A549 (cell line): Measurements from ENCODE around the gene HERC2. TPM values are rescaled to one million over a fixed set of nuclear protein-coding genes. Genes with fewer than 3 reads are reported as not detected.

Experiments used
- ATAC-seq, 2 experiments: fragments of 200-7000 bp in 1 of 2; fragments of >200 bp in 1 of 2; cut with Nextera tagmentation in 1 of 2; cut with Tn5 transposase in 1 of 2; 3 replicates each; pipeline versions ENCODE4 v1.8.0 to v1.9.1; 2018 to 2020; ENCODE audit warnings: mild to moderate bottlenecking in 1 of 2, moderate library complexity in 1 of 2
- CTCF ChIA-PET: fragments of 300-600 bp; sonication (Branson Sonifier 250); formaldehyde crosslinking; extraction: SDS; loops from one replicate; lab custom pipeline; 2021; ENCODE audit warnings: antibody characterized with exemption, inconsistent platforms; lab: Yijun Ruan, JAX
- POLR2A ChIA-PET: fragments of 350-600 bp; formaldehyde crosslinking; extraction: SDS; loops from one replicate; lab custom pipeline; 2021; ENCODE audit warnings: antibody characterized with exemption, inconsistent platforms; lab: Yijun Ruan, JAX
- DNase-seq, 2 experiments: peaks; one replicate each; pipeline versions ENCODE4 v3.0.0 to v3.0.0-alpha.2; 2011 to 2016; ENCODE audit warnings: low read depth in 1 of 2, low spot score in 1 of 2
- FAIRE-seq: peaks from 2 replicates; lab custom pipeline; 2011; peaks lifted over from hg19 to GRCh38; lab: Jason Lieb, UNC
- H3K27ac ChIP-seq, 2 experiments: fragments of >200 bp; sonication (Bioruptor Twin); formaldehyde crosslinking; 3 replicates each; pipeline ENCODE4 v1.5.1; 2016 to 2017
- H3K4me1 ChIP-seq: fragments of >200 bp; sonication (Bioruptor Twin); formaldehyde crosslinking; 3 replicates; pipeline ENCODE4 v1.6.1; 2016
- H3K4me2 ChIP-seq: fragments of >200 bp; sonication (Bioruptor Twin); formaldehyde crosslinking; 3 replicates; pipeline ENCODE4 v1.6.1; 2016
- H3K4me3 ChIP-seq: fragments of >200 bp; sonication (Bioruptor Twin); formaldehyde crosslinking; 3 replicates; pipeline ENCODE4 v1.5.1; 2016
- H3K9me3 ChIP-seq: fragments of >200 bp; sonication (Bioruptor Twin); formaldehyde crosslinking; 3 replicates; pipeline ENCODE4 v1.6.1; 2016
- BCL3 ChIP-seq: fragments of >200 bp; sonication (Bioruptor Twin); formaldehyde crosslinking; IDR thresholded peaks from 3 replicates; pipeline ENCODE4 v1.6.1; 2016
- CBX2 ChIP-seq: fragments of 200-600 bp; sonication (generic); IDR thresholded peaks from 2 replicates; pipeline ENCODE4 v1.6.1; 2016; ENCODE audit warnings: low read depth, mild to moderate bottlenecking, borderline replicate concordance
- ESRRA ChIP-seq: fragments of 150-350 bp; IDR thresholded peaks from 2 replicates; pipeline ENCODE4 v1.6.1; 2014; ENCODE audit warnings: mild to moderate bottlenecking, low read length, borderline replicate concordance
- FOSB ChIP-seq: fragments of 250-450 bp; sonication (Bioruptor Pico); IDR thresholded peaks from 2 replicates; pipeline ENCODE4 v1.5.0; 2020; ENCODE audit warnings: mild to moderate bottlenecking, moderate library complexity
- FOSL2 ChIP-seq, 2 experiments: fragments of 450-650 bp in 1 of 2; fragments of >200 bp in 1 of 2; sonication (Bioruptor Twin) in 1 of 2; formaldehyde crosslinking; IDR thresholded peaks; 2 replicates each; pipeline versions ENCODE4 v1.5.0 to v1.6.1; 2016 to 2020; ENCODE audit warnings: mild to moderate bottlenecking in 1 of 2, moderate library complexity in 1 of 2
- KDM1A ChIP-seq: fragments of 200-600 bp; sonication (generic); IDR thresholded peaks from 2 replicates; pipeline ENCODE4 v1.6.1; 2016; ENCODE audit warnings: low read depth, mild to moderate bottlenecking
- NFE2L2 ChIP-seq: fragments of 150-350 bp; conservative IDR thresholded peaks from 2 replicates; pipeline ENCODE4 v1.6.1; 2014; ENCODE audit warnings: low read length
- PBX3 ChIP-seq: IDR thresholded peaks from 2 replicates; pipeline ENCODE4 v1.6.1; 2012
- RAD21 ChIP-seq, 2 experiments: fragments of >200 bp in 1 of 2; sonication (Bioruptor Twin) in 1 of 2; formaldehyde crosslinking in 1 of 2; IDR thresholded peaks in 1 of 2; conservative IDR thresholded peaks in 1 of 2; 2 replicates in 1 of 2; 3 replicates in 1 of 2; pipeline ENCODE4 v1.6.1; 2012 to 2018; ENCODE audit warnings: inconsistent platforms in 1 of 2
- TP53 ChIP-seq: fragments of 250-450 bp; sonication (Bioruptor Pico); IDR thresholded peaks from 2 replicates; pipeline ENCODE4 v1.5.0; 2021; ENCODE audit warnings: mild to moderate bottlenecking, moderate library complexity
- ZC3H11A ChIP-seq: fragments of 450-650 bp; IDR thresholded peaks from 2 replicates; pipeline ENCODE4 v1.6.1; 2014; ENCODE audit warnings: antibody characterized with exemption, mild to moderate bottlenecking
- ZSCAN20 ChIP-seq: fragments of 250-450 bp; sonication (Bioruptor Pico); IDR thresholded peaks from 2 replicates; pipeline ENCODE4 v1.8.0; 2022; ENCODE audit warnings: mild to moderate bottlenecking, moderate library complexity
- WGBS: methylation state at CpG from one replicate; pipeline ENCODE4 v1.1.6; 2017; ENCODE audit errors: missing lambda C conversion rate; 5-methylcytosine and 5-hydroxymethylcytosine counted together
- polyA plus RNA-seq, 4 experiments: library from polyadenylated mRNA; depleted of rRNA in 3 of 4; stranded (reverse); fragments of >200 nt; fragmentation: RNase III in 1 of 4; extraction: RNeasy Plus Mini Kit Qiagen cat#74134 plus additional on column Dnase treatment in 1 of 4; gene quantifications; 2 replicates in 3 of 4; 3 replicates in 1 of 4; pipeline ENCODE4 v1.2.3, GENCODE V29; 2011 to 2017
- TF ChIP-seq, protein P1 (sequence below): fragments of 200-600 bp; sonication (generic); IDR thresholded peaks from 2 replicates; pipeline ENCODE4 v1.6.1; 2016; ENCODE audit warnings: antibody characterized with exemption, mild to moderate bottlenecking, moderate library complexity
- TF ChIP-seq, protein P2 (sequence below): fragments of 450-650 bp; IDR thresholded peaks from 2 replicates; pipeline ENCODE4 v1.6.1; 2014; ENCODE audit warnings: antibody characterized with exemption
- TF ChIP-seq, protein P3 (sequence below): fragments of 250-450 bp; sonication (Bioruptor Pico); IDR thresholded peaks from 2 replicates; pipeline ENCODE4 v1.5.0; 2021; ENCODE audit warnings: mild to moderate bottlenecking, moderate library complexity, borderline replicate concordance
- TF ChIP-seq, protein P4 (sequence below): fragments of >200 bp; sonication (Bioruptor Twin); formaldehyde crosslinking; IDR thresholded peaks from 3 replicates; pipeline ENCODE4 v1.5.1; 2016

Gene HERC2
- polyA plus RNA-seq, 2 of the 4 experiments (the other 2 are of a cell fraction), result 31.4 to 32.8 TPM

DNA sequence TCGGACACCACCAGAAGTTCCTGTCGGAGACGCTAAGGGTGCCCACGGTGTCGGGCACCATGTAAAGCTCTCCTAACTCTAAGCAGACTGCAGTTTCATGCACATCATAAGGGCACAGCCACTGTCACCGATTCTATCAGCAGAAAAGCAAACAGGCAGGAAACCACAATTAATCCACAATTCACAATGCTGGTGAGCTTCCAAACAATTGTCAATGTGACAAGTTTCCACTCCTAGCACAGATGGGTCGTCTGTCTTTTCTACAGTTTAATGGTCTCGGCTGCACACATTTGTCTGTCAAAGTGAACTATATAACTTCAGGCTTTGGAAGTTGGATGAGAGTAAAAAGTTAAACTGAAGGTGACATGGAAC lies 214.1 kb downstream of the HERC2 start:
- no peak for DNase-seq
- no peak; a peak in 1 of 6 replicates for ATAC-seq
- TF ChIP-seq ESRRA, result no peak
- no peaks in the 10 kb centered on the region; the same call in 2 of the 3 replicates for H3K4me1 ChIP-seq
- CTCF ChIA-PET, result interaction anchor here (6.2 kb wide), 1 partner anchor 17 kb away, joined by 48 read pairs; no protein-coding TSS in a partner anchor
- WGBS, result 82% methylated on average over 8 of the region's 8 CpGs
- no peak for FAIRE-seq
- POLR2A ChIA-PET, result no interaction called here
- no peak overlapping the region for H3K27ac ChIP-seq
- no peaks in the 10 kb centered on the region for H3K9me3 ChIP-seq
- no peak overlapping the region for H3K4me2 ChIP-seq
- no peak overlapping the region for H3K4me3 ChIP-seq

DNA sequence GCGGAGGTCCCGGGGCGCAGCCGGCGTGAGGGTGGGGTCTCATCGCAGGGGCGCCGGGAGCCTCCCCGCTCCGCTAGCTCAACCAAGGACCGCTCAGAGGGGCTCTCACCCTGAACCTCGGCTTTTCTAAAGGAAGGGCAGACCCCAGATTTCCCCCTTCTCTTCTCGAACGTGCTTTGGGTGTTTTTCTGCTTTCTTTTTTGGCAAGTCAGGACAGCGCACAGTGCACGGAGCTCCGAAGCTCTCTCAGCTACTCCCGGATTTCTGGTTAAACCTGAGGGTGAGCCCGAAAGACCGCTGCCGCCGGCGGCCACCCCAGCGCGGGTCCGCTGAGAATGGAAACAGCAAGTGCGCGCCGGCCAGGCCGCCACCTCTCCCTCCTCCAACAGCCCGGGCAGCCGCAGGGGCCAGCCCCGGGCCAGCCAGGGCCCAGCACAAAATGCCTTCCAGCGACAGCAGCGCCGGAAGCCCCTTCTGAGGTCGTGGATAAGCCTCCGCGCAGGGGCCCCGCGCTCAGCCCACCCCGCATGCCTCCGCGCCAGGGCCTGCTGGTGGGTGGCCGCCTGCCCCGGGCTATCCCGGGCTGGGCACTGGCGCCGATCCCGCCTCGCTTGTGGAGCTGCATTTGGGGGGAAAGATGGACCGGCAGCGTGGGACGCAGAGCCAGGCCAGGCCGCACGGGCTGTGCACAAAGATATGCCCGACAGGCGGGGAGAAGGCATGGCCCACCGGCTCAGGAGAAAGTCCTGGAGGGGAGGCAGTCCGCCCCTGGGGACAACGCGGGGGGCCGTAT lies 214.7 kb downstream of the HERC2 start:
- peak overlapping the region; percentile 42; the same call in 2 of the 3 replicates for H3K4me3 ChIP-seq
- POLR2A ChIA-PET, result interaction anchor here (1.1 kb wide), 1 partner anchor 11 kb away, joined by 3 read pairs; no protein-coding TSS in a partner anchor
- ATAC-seq, result peak in 1 of 2 experiments; percentile 8; a peak in 1 of 6 replicates
- FAIRE-seq, result no peak
- WGBS, result 91% methylated on average over 52 of the region's 63 CpGs
- H3K9me3 ChIP-seq, result no peaks in the 10 kb centered on the region
- H3K27ac ChIP-seq, result peak overlapping the region in 1 of 2 experiments; percentile 70; a peak in 1 of 6 replicates
- H3K4me1 ChIP-seq, result no peaks in the 10 kb centered on the region; the same call in 2 of the 3 replicates
- peak overlapping the region; percentile 94 for H3K4me2 ChIP-seq
- CTCF ChIA-PET, result interaction anchor here (6.2 kb wide), 1 partner anchor 18 kb away, joined by 48 read pairs; no protein-coding TSS in a partner anchor
- no peak for TF ChIP-seq FOSB (CRISPR knock-in tag)
- no peak for TF ChIP-seq FOSL2 (IDR thresholded peaks at IDR 0.05)
- TF ChIP-seq FOSL2 (CRISPR knock-in tag; IDR thresholded peaks at IDR 0.05), result no peak
- TF ChIP-seq ESRRA, result no peak
- no peak for TF ChIP-seq RAD21 (conservative IDR thresholded peaks at IDR 0.05 in 1 of 2, IDR thresholded peaks at IDR 0.05 in 1 of 2)
- TF ChIP-seq NFE2L2, result no peak
- no peak for DNase-seq

DNA sequence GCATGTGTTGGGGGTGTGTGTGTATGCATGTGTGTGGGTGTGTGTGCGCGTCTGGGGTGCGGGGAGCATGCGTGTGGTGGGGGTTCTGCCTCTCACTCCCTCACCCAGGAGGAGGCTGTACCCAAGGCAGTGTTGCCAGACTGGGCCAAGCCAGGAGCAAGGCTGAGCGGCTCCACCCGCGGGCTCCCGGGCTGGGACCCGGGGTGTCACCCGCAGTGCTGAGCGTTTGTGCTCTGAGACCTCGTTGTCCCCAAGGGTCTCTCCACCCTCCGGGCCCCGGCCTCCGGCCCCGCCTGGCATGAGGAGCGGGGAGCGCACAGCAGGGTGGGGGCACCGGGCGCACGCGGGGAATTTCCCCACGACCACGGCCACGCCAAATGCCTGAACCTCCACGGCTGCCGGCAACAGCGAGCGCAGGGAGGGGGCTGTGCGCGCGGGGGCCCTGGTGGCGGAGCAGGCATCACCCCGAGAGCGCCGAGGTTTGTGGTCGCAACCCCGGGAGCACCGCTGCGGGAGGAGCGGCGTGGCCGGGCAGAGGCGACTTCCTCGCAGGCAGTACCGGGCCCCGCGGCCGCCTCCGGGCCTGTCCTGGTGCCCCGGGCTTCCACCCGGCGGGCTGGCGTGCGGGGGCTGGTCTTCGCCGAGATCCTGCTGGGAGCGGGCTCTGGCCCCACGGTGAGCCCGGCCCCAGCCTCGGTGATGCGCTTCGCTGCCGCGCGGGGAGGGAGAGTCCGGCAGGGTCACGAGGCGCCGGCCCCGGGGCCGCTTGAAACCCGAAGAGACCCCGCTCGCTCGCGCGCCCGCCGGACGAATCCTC lies 215.5 kb downstream of the HERC2 start:
- H3K4me3 ChIP-seq, result peak overlapping the region; percentile 42
- ChIA-PET POLR2A (interaction anchor here (1.1 kb wide), 1 partner anchor 11 kb away, joined by 3 read pairs; no protein-coding TSS in a partner anchor), CTCF (interaction anchor here (6.2 kb wide), 1 partner anchor 19 kb away, joined by 48 read pairs; no protein-coding TSS in a partner anchor)
- H3K4me2 ChIP-seq, result peak overlapping the region; percentile 94
- H3K9me3 ChIP-seq, result no peaks in the 10 kb centered on the region
- no peak for FAIRE-seq
- H3K4me1 ChIP-seq, result no peaks in the 10 kb centered on the region; the same call in 2 of the 3 replicates
- ATAC-seq, result peak; percentile 70 to 77
- DNase-seq, result peak; percentile 14 to 51
- WGBS, result 36% methylated on average over 37 of the region's 81 CpGs
- H3K27ac ChIP-seq, result peak overlapping the region; percentile 20 to 70; a peak in 4 of 6 replicates
- no peak for TF ChIP-seq TP53 (CRISPR knock-in tag)
- TF ChIP-seq ESRRA, result no peak
- TF ChIP-seq BCL3, result no peak
- TF ChIP-seq, protein P1, sequence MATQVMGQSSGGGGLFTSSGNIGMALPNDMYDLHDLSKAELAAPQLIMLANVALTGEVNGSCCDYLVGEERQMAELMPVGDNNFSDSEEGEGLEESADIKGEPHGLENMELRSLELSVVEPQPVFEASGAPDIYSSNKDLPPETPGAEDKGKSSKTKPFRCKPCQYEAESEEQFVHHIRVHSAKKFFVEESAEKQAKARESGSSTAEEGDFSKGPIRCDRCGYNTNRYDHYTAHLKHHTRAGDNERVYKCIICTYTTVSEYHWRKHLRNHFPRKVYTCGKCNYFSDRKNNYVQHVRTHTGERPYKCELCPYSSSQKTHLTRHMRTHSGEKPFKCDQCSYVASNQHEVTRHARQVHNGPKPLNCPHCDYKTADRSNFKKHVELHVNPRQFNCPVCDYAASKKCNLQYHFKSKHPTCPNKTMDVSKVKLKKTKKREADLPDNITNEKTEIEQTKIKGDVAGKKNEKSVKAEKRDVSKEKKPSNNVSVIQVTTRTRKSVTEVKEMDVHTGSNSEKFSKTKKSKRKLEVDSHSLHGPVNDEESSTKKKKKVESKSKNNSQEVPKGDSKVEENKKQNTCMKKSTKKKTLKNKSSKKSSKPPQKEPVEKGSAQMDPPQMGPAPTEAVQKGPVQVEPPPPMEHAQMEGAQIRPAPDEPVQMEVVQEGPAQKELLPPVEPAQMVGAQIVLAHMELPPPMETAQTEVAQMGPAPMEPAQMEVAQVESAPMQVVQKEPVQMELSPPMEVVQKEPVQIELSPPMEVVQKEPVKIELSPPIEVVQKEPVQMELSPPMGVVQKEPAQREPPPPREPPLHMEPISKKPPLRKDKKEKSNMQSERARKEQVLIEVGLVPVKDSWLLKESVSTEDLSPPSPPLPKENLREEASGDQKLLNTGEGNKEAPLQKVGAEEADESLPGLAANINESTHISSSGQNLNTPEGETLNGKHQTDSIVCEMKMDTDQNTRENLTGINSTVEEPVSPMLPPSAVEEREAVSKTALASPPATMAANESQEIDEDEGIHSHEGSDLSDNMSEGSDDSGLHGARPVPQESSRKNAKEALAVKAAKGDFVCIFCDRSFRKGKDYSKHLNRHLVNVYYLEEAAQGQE, result no peak
- TF ChIP-seq, protein P2, sequence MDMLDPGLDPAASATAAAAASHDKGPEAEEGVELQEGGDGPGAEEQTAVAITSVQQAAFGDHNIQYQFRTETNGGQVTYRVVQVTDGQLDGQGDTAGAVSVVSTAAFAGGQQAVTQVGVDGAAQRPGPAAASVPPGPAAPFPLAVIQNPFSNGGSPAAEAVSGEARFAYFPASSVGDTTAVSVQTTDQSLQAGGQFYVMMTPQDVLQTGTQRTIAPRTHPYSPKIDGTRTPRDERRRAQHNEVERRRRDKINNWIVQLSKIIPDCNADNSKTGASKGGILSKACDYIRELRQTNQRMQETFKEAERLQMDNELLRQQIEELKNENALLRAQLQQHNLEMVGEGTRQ, result no peak
- TF ChIP-seq ZSCAN20, result no peak
- TF ChIP-seq, protein P3, sequence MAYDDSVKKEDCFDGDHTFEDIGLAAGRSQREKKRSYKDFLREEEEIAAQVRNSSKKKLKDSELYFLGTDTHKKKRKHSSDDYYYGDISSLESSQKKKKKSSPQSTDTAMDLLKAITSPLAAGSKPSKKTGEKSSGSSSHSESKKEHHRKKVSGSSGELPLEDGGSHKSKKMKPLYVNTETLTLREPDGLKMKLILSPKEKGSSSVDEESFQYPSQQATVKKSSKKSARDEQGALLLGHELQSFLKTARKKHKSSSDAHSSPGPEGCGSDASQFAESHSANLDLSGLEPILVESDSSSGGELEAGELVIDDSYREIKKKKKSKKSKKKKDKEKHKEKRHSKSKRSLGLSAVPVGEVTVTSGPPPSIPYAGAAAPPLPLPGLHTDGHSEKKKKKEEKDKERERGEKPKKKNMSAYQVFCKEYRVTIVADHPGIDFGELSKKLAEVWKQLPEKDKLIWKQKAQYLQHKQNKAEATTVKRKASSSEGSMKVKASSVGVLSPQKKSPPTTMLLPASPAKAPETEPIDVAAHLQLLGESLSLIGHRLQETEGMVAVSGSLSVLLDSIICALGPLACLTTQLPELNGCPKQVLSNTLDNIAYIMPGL (CRISPR knock-in tag), result no peak
- TF ChIP-seq CBX2, result no peak
- TF ChIP-seq KDM1A, result no peak
- no peak for TF ChIP-seq RAD21 (conservative IDR thresholded peaks at IDR 0.05 in 1 of 2, IDR thresholded peaks at IDR 0.05 in 1 of 2)
- TF ChIP-seq PBX3, result no peak
- no peak for TF ChIP-seq ZC3H11A
- TF ChIP-seq, protein P4, sequence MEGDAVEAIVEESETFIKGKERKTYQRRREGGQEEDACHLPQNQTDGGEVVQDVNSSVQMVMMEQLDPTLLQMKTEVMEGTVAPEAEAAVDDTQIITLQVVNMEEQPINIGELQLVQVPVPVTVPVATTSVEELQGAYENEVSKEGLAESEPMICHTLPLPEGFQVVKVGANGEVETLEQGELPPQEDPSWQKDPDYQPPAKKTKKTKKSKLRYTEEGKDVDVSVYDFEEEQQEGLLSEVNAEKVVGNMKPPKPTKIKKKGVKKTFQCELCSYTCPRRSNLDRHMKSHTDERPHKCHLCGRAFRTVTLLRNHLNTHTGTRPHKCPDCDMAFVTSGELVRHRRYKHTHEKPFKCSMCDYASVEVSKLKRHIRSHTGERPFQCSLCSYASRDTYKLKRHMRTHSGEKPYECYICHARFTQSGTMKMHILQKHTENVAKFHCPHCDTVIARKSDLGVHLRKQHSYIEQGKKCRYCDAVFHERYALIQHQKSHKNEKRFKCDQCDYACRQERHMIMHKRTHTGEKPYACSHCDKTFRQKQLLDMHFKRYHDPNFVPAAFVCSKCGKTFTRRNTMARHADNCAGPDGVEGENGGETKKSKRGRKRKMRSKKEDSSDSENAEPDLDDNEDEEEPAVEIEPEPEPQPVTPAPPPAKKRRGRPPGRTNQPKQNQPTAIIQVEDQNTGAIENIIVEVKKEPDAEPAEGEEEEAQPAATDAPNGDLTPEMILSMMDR, result no peak
